Smooth muscle cell (in vitro differentiated cells): ENCODE measurements around the gene CLCN7. TPM values are rescaled to one million over a fixed set of nuclear protein-coding genes. Genes with fewer than 3 reads are reported as not detected.

Experiments
- DNase-seq: peaks from one replicate; lab custom pipeline; 2025; ENCODE audit not compliant: unreplicated experiment; lab: John Stamatoyannopoulos, UW
- H2AFZ ChIP-seq: fragments of 200-600 bp; sonication (generic); 2 replicates; pipeline ENCODE4 v1.6.0; 2016; ENCODE audit warnings: antibody characterized with exemption, low read depth, mild to moderate bottlenecking
- H3F3A ChIP-seq: fragments of 200-600 bp; sonication (generic); 2 replicates; pipeline ENCODE4 v1.6.0; 2017; ENCODE audit warnings: antibody characterized with exemption, low read depth
- H3K27ac ChIP-seq: fragments of 200-600 bp; sonication (generic); 2 replicates; pipeline ENCODE4 v1.5.1; 2016; ENCODE audit warnings: low read depth, mild to moderate bottlenecking
- H3K27me3 ChIP-seq: fragments of 200-600 bp; sonication (generic); 2 replicates; pipeline ENCODE4 v1.6.1; 2016; ENCODE audit warnings: low read depth, mild to moderate bottlenecking
- H3K36me3 ChIP-seq: fragments of 200-600 bp; sonication (generic); 2 replicates; pipeline ENCODE4 v1.5.1; 2016; ENCODE audit warnings: low read depth
- H3K4me1 ChIP-seq: fragments of 200-600 bp; sonication (generic); 2 replicates; pipeline ENCODE4 v1.5.1; 2016; ENCODE audit warnings: low read depth
- H3K4me2 ChIP-seq: fragments of 200-600 bp; sonication (generic); 2 replicates; pipeline ENCODE4 v1.6.0; 2016; ENCODE audit warnings: mild to moderate bottlenecking
- H3K4me3 ChIP-seq: fragments of 200-600 bp; sonication (generic); 2 replicates; pipeline ENCODE4 v1.5.1; 2016; ENCODE audit warnings: mild to moderate bottlenecking
- H3K79me2 ChIP-seq: fragments of 200-600 bp; sonication (generic); 2 replicates; pipeline ENCODE4 v1.6.0; 2016; ENCODE audit warnings: low read depth, mild to moderate bottlenecking
- H3K9ac ChIP-seq: fragments of 200-600 bp; sonication (generic); 2 replicates; pipeline ENCODE4 v1.6.0; 2016; ENCODE audit warnings: low read depth
- H3K9me3 ChIP-seq: fragments of 200-600 bp; sonication (generic); replicated peaks from 2 replicates; pipeline ENCODE4 v1.5.1; 2016; ENCODE audit warnings: low read depth
- H4K20me1 ChIP-seq: fragments of 200-600 bp; sonication (generic); 2 replicates; pipeline ENCODE4 v1.6.0; 2016; ENCODE audit warnings: low read depth
- CTCF ChIP-seq: fragments of 200-600 bp; sonication (generic); IDR thresholded peaks from 2 replicates; pipeline ENCODE4 v1.5.1; 2017; ENCODE audit warnings: borderline replicate concordance, mild to moderate bottlenecking, antibody characterized with exemption; ENCODE audit not compliant: insufficient read depth, poor library complexity, severe bottlenecking
- WGBS: methylation state at CpG from one replicate; pipeline ENCODE4 v1.1.7; 2016; ENCODE audit warnings: low lambda C conversion rate; 5-methylcytosine and 5-hydroxymethylcytosine counted together
- polyA plus RNA-seq: library from polyadenylated mRNA; unstranded; fragments of >200 nt; fragmentation: Nextera tagmentation; extraction: Ambion mirVana; gene quantifications from 2 replicates; pipeline ENCODE4 v1.2.1, GENCODE V29; 2016
- total RNA-seq: library from RNA; depleted of rRNA; stranded (reverse); fragments of >200 nt; gene quantifications from 2 replicates; pipeline ENCODE4 v1.2.3, GENCODE V29; 2014

CLCN7 gene
- total and polyA plus RNA-seq, 2 experiments from 2014 or later: 15.6 to 45.2 TPM

GRCh38 chr16:1464196-1464893 lies 10.5 kb downstream of the CLCN7 start:
- no peak overlapping the region for H3K9ac ChIP-seq
- H3K27me3 ChIP-seq: no peaks in the 10 kb centered on the region
- no peaks in the 10 kb centered on the region for H3K4me1 ChIP-seq
- H3K9me3 ChIP-seq: no peaks in the 10 kb centered on the region
- no peak overlapping the region for H3K4me2 ChIP-seq
- no peaks in the 10 kb centered on the region for H3K36me3 ChIP-seq
- no peak overlapping the region for H3K4me3 ChIP-seq
- no peaks in the 10 kb centered on the region for H3F3A ChIP-seq
- 94% methylated on average over 34 of the region's 41 CpGs for WGBS
- no peak overlapping the region for H3K27ac ChIP-seq
- no peak overlapping the region for H2AFZ ChIP-seq
- peaks cover 30% of the 10 kb centered on the region for H4K20me1 ChIP-seq
- no peak for DNase-seq
- H3K79me2 ChIP-seq: peaks cover 25% of the 10 kb centered on the region
- TF ChIP-seq CTCF: no peak

GRCh38 chr16:1461146-1461545 lies 13.7 kb downstream of the CLCN7 start:
- no peak overlapping the region for H3K4me2 ChIP-seq
- no peaks in the 10 kb centered on the region for H3K36me3 ChIP-seq
- H3K27me3 ChIP-seq: no peaks in the 10 kb centered on the region
- no peak overlapping the region for H3K9ac ChIP-seq
- no peaks in the 10 kb centered on the region for H3K9me3 ChIP-seq
- TF ChIP-seq CTCF: no peak
- peaks cover 6% of the 10 kb centered on the region for H4K20me1 ChIP-seq
- no peak overlapping the region for H2AFZ ChIP-seq
- H3K27ac ChIP-seq: no peak overlapping the region
- H3K4me3 ChIP-seq: no peak overlapping the region
- H3K4me1 ChIP-seq: no peaks in the 10 kb centered on the region
- 77% methylated on average over 24 of the region's 24 CpGs for WGBS
- no peak for DNase-seq
- no peaks in the 10 kb centered on the region for H3K79me2 ChIP-seq
- no peaks in the 10 kb centered on the region for H3F3A ChIP-seq

GRCh38 chr16:1460602-1461138 lies 14.2 kb downstream of the CLCN7 start:
- no peaks in the 10 kb centered on the region for H3K27me3 ChIP-seq
- H3F3A ChIP-seq: no peaks in the 10 kb centered on the region
- H3K79me2 ChIP-seq: no peaks in the 10 kb centered on the region
- no peaks in the 10 kb centered on the region for H3K36me3 ChIP-seq
- H3K4me2 ChIP-seq: no peak overlapping the region
- H3K9me3 ChIP-seq: no peaks in the 10 kb centered on the region
- DNase-seq: no peak
- H4K20me1 ChIP-seq: peaks cover 1% of the 10 kb centered on the region
- no peak overlapping the region for H3K27ac ChIP-seq
- H2AFZ ChIP-seq: no peak overlapping the region
- H3K4me1 ChIP-seq: no peaks in the 10 kb centered on the region
- WGBS: 94% methylated on average over 30 of the region's 30 CpGs
- H3K4me3 ChIP-seq: no peak overlapping the region
- H3K9ac ChIP-seq: no peak overlapping the region
- TF ChIP-seq CTCF: no peak

GRCh38 chr16:1459967-1460366 lies 14.9 kb downstream of the CLCN7 start:
- Histone ChIP-seq H3K27ac (no peak overlapping the region), H3K9me3 (no peaks in the 10 kb centered on the region), H3K9ac (no peak overlapping the region), H3K4me3 (no peak overlapping the region), H3K36me3 (no peaks in the 10 kb centered on the region), H4K20me1 (no peaks in the 10 kb centered on the region), H3K4me2 (no peak overlapping the region), H3F3A (no peaks in the 10 kb centered on the region), H2AFZ (no peak overlapping the region), H3K4me1 (no peaks in the 10 kb centered on the region), H3K79me2 (no peaks in the 10 kb centered on the region), H3K27me3 (no peaks in the 10 kb centered on the region)
- no peak for TF ChIP-seq CTCF
- 91% methylated on average over 10 of the region's 10 CpGs for WGBS
- no peak for DNase-seq
